ENCODE measurements around the gene BICC1. TPM values are rescaled to one million over a fixed set of nuclear protein-coding genes. Genes with fewer than 3 reads are reported as not detected.

Gene BICC1
- total and polyA plus RNA-seq, 2 donors (not counting 3 experiments of a cell fraction or from before 2014, with no cell fraction given), result 0.06 to 0.29 TPM

- dilution Hi-C loops (cut with MboI; ENCODE audit: extremely low pct_ligation_motif_present, low sequenced_read_pairs), result no loop called here
- H3K4me2 ChIP-seq (ENCODE audit: insufficient read depth, low read length), result no peak overlapping the region
- H4K20me1 ChIP-seq (replicated peaks; ENCODE audit: control insufficient read depth, extremely low read depth, insufficient read depth, low read length), result no peaks in the 10 kb centered on the region
- DNase-seq (ENCODE audit: low read depth, low spot score) (no peak), FAIRE-seq (no peak)
- intact Hi-C loops (cut with micrococcal nuclease), result loop anchor here (2.0 kb wide), 1 partner anchor 39 kb away; the partner anchor contains the start of gene BICC1
- H3K36me3 ChIP-seq (ENCODE audit: control insufficient read depth in 2 of 2, extremely low read depth in 1 of 2, insufficient read depth in 2 of 2, low read length in 2 of 2), result no peaks in the 10 kb centered on the region
- BruUV-seq (replicated peaks), result no TSS peak
- no peaks in the 10 kb centered on the region for H3K9me1 ChIP-seq (replicated peaks; ENCODE audit: control insufficient read depth, extremely low read depth, insufficient read depth, low read length)
- POLR2A ChIA-PET, result no interaction called here
- peaks cover 16% of the 10 kb centered on the region for H3K4me1 ChIP-seq (ENCODE audit: control insufficient read depth, extremely low read depth, insufficient read depth, low read length)
- H3K27me3 ChIP-seq (ENCODE audit: control insufficient read depth in 2 of 2, insufficient read depth in 2 of 2, low read length in 2 of 2), result no peaks in the 10 kb centered on the region
- H3K27ac ChIP-seq (ENCODE audit: insufficient read depth, low read depth, low read length), result no peak overlapping the region
- TF ChIP-seq POLR2AphosphoS5 (IDR thresholded peaks at IDR 0.05; ENCODE audit: insufficient read depth, low read depth, low read length), result no peak
- no peak for TF ChIP-seq FOS (IDR thresholded peaks at IDR 0.05; ENCODE audit: borderline replicate concordance, insufficient read depth, low read length)
- no peaks in the 10 kb centered on the region for H3K79me2 ChIP-seq (ENCODE audit: control insufficient read depth, insufficient read depth, low read length)
- no peak overlapping the region for H3K4me3 ChIP-seq (replicated peaks in 1 of 3; ENCODE audit: insufficient read depth in 1 of 3, low read depth in 1 of 3, low read length in 3 of 3)
- no peak overlapping the region for H2AFZ ChIP-seq (ENCODE audit: low read depth, low read length)
- no peaks in the 10 kb centered on the region for H3K9me3 ChIP-seq (replicated peaks; ENCODE audit: control insufficient read depth, insufficient read depth, low read length)
- H3K9ac ChIP-seq (replicated peaks; ENCODE audit: extremely low read depth, insufficient read depth, low read length), result no peak overlapping the region
- CTCF ChIA-PET, result no interaction called here
Measured at GRCh38 chr10:58473976-58474375, 38.7 kb upstream of the BICC1 start.

GRCh38 chr10:58475322-58476277 lies 37.1 kb upstream of the BICC1 start:
- intact Hi-C loops (cut with micrococcal nuclease), result loop anchor here (2.0 kb wide), 1 partner anchor 37 kb away; the partner anchor contains the start of gene BICC1
- Histone ChIP-seq H3K9me1 (replicated peaks; ENCODE audit: control insufficient read depth, extremely low read depth, insufficient read depth, low read length) (no peaks in the 10 kb centered on the region), H3K9me3 (replicated peaks; ENCODE audit: control insufficient read depth, insufficient read depth, low read length) (no peaks in the 10 kb centered on the region), H3K4me1 (ENCODE audit: control insufficient read depth, extremely low read depth, insufficient read depth, low read length) (peaks cover 16% of the 10 kb centered on the region), H2AFZ (ENCODE audit: low read depth, low read length) (peak overlapping the region; percentile 55), H4K20me1 (replicated peaks; ENCODE audit: control insufficient read depth, extremely low read depth, insufficient read depth, low read length) (no peaks in the 10 kb centered on the region), H3K9ac (replicated peaks; ENCODE audit: extremely low read depth, insufficient read depth, low read length) (peak overlapping the region; percentile 30), H3K27ac (ENCODE audit: insufficient read depth, low read depth, low read length) (peak overlapping the region; percentile 18), H3K4me3 (replicated peaks in 1 of 3; ENCODE audit: insufficient read depth in 1 of 3, low read depth in 1 of 3, low read length in 3 of 3) (peak overlapping the region in 1 of 3 experiments; percentile 49), H3K27me3 (ENCODE audit: control insufficient read depth in 2 of 2, insufficient read depth in 2 of 2, low read length in 2 of 2) (no peaks in the 10 kb centered on the region), H3K4me2 (ENCODE audit: insufficient read depth, low read length) (peak overlapping the region; percentile 50), H3K36me3 (ENCODE audit: control insufficient read depth in 2 of 2, extremely low read depth in 1 of 2, insufficient read depth in 2 of 2, low read length in 2 of 2) (no peaks in the 10 kb centered on the region), H3K79me2 (ENCODE audit: control insufficient read depth, insufficient read depth, low read length) (no peaks in the 10 kb centered on the region)
- ChIA-PET CTCF (interaction anchor here (1.0 kb wide), 1 partner anchor 43 kb away, joined by 3 read pairs; no protein-coding TSS in a partner anchor), POLR2A (no interaction called here)
- dilution Hi-C loops (cut with MboI; ENCODE audit: extremely low pct_ligation_motif_present, low sequenced_read_pairs), result no loop called here
- FAIRE-seq, result peak; percentile 76
- TF ChIP-seq POLR2A (IDR thresholded peaks at IDR 0.05; ENCODE audit: low read depth, low read length), result no peak
- no peak for TF ChIP-seq CTCF (IDR thresholded peaks at IDR 0.05; ENCODE audit: extremely low read depth in 1 of 2, insufficient read depth in 1 of 2, low read depth in 1 of 2, low read length in 2 of 2)
- TF ChIP-seq FOS (IDR thresholded peaks at IDR 0.05; ENCODE audit: borderline replicate concordance, insufficient read depth, low read length), result peak; percentile 69
- no peak for TF ChIP-seq MYC (IDR thresholded peaks at IDR 0.05; ENCODE audit: low read depth, low read length)
- TF ChIP-seq JUN (IDR thresholded peaks at IDR 0.05; ENCODE audit: borderline replicate concordance, insufficient read depth, insufficient read length, low read depth), result peak; percentile 16
- peak; percentile 37 for TF ChIP-seq GATA2 (IDR thresholded peaks at IDR 0.05; ENCODE audit: insufficient read depth, insufficient read length, low read depth, low read length)
- no peak for TF ChIP-seq MAX (IDR thresholded peaks at IDR 0.05; ENCODE audit: insufficient read depth, insufficient read length)
- no peak for TF ChIP-seq EZH2 (IDR thresholded peaks at IDR 0.05; ENCODE audit: borderline replicate concordance, low read depth, low read length, severe bottlenecking)
- TF ChIP-seq POLR2AphosphoS5 (IDR thresholded peaks at IDR 0.05; ENCODE audit: insufficient read depth, low read depth, low read length), result no peak
- peak; percentile 54 for DNase-seq (ENCODE audit: low read depth, low spot score)
- BruUV-seq (replicated peaks), result no TSS peak
